HepG2 (cell line): Measurements from ENCODE around the gene BRMS1. TPM values are rescaled to one million over a fixed set of nuclear protein-coding genes. Genes with fewer than 3 reads are reported as not detected.

ENCODE experiments used
- AKAP8 ChIP-seq: sonication (generic); formaldehyde crosslinking; IDR thresholded peaks from 2 replicates; pipeline ENCODE4 v1.5.1; 2020; ENCODE audit warnings: mild to moderate bottlenecking, missing genetic modification reagents
- CREM ChIP-seq, 2 experiments: sonication (generic) in 1 of 2; formaldehyde crosslinking in 1 of 2; IDR thresholded peaks; 2 replicates each; pipeline versions ENCODE4 v1.4.0 to v1.6.1; 2016 to 2020; ENCODE audit warnings: antibody characterized with exemption in 1 of 2, mild to moderate bottlenecking in 1 of 2, missing genetic modification reagents in 1 of 2
- ERF ChIP-seq: IDR thresholded peaks from 2 replicates; pipeline ENCODE4 v1.6.1; 2018; ENCODE audit warnings: missing biosample characterization, missing genetic modification reagents
- MAFG ChIP-seq: sonication (generic); formaldehyde crosslinking; IDR thresholded peaks from 2 replicates; pipeline ENCODE4 v1.5.1; 2020; ENCODE audit warnings: mild to moderate bottlenecking, missing genetic modification reagents
- NCOA1 ChIP-seq: sonication (generic); formaldehyde crosslinking; IDR thresholded peaks from 2 replicates; pipeline ENCODE4 v1.9.0; 2021; ENCODE audit warnings: missing genetic modification reagents
- PAX8 ChIP-seq: sonication (generic); formaldehyde crosslinking; IDR thresholded peaks from 2 replicates; pipeline ENCODE4 v1.8.0; 2022; ENCODE audit warnings: mild to moderate bottlenecking, missing genetic modification reagents, borderline replicate concordance
- SETDB1 ChIP-seq: sonication (generic); formaldehyde crosslinking; IDR thresholded peaks from 2 replicates; pipeline ENCODE4 v1.5.1; 2020; ENCODE audit warnings: missing genetic modification reagents, mild to moderate bottlenecking, borderline replicate concordance
- SIN3A ChIP-seq: IDR thresholded peaks from 2 replicates; pipeline ENCODE4 v1.6.1; 2011; ENCODE audit warnings: low read depth, mild to moderate bottlenecking, control low read depth, low read length, borderline replicate concordance
- SP4 ChIP-seq: sonication (generic); formaldehyde crosslinking; IDR thresholded peaks from 2 replicates; pipeline ENCODE4 v1.8.1; 2023; ENCODE audit warnings: mild to moderate bottlenecking, missing genetic modification reagents
- ZBTB42 ChIP-seq: sonication (generic); formaldehyde crosslinking; IDR thresholded peaks from 2 replicates; pipeline ENCODE4 v1.5.0; 2020; ENCODE audit warnings: mild to moderate bottlenecking, missing genetic modification reagents
- ZBTB8A ChIP-seq: sonication (generic); formaldehyde crosslinking; IDR thresholded peaks from 2 replicates; pipeline ENCODE4 v1.4.0; 2020; ENCODE audit warnings: mild to moderate bottlenecking, low read depth, missing genetic modification reagents, borderline replicate concordance
- ZIK1 ChIP-seq: sonication (generic); formaldehyde crosslinking; IDR thresholded peaks from 2 replicates; pipeline ENCODE4 v1.5.0; 2020; ENCODE audit warnings: mild to moderate bottlenecking, low read depth, missing genetic modification reagents, borderline replicate concordance
- ZMAT3 ChIP-seq: sonication (generic); formaldehyde crosslinking; conservative IDR thresholded peaks from 2 replicates; pipeline ENCODE4 v1.7.0; 2021; ENCODE audit warnings: missing genetic modification reagents
- ZNF124 ChIP-seq: sonication (generic); formaldehyde crosslinking; IDR thresholded peaks from 2 replicates; pipeline ENCODE4 v1.4.0; 2020; ENCODE audit warnings: missing genetic modification reagents
- ZNF256 ChIP-seq: sonication (generic); formaldehyde crosslinking; conservative IDR thresholded peaks from 2 replicates; pipeline ENCODE4 v1.4.0; 2020; ENCODE audit warnings: missing genetic modification reagents
- ZNF317 ChIP-seq: sonication (generic); formaldehyde crosslinking; IDR thresholded peaks from 2 replicates; pipeline ENCODE4 v1.5.0; 2020; ENCODE audit warnings: mild to moderate bottlenecking, missing genetic modification reagents
- ZNF383 ChIP-seq: sonication (generic); formaldehyde crosslinking; IDR thresholded peaks from 2 replicates; pipeline ENCODE4 v1.4.0; 2020; ENCODE audit warnings: missing genetic modification reagents, mild to moderate bottlenecking, borderline replicate concordance
- ZNF652 ChIP-seq: IDR thresholded peaks from 2 replicates; pipeline ENCODE4 v1.6.1; 2016; ENCODE audit warnings: low read depth, borderline replicate concordance
- polyA plus RNA-seq, 8 experiments: library from polyadenylated mRNA; depleted of rRNA in 3 of 8; stranded (reverse) in 7 of 8; unstranded in 1 of 8; fragments of >200 nt; fragmentation: Illumina TruSeq in 4 of 8; extraction: Trizol in 4 of 8; gene quantifications; 2 replicates each; pipeline versions ENCODE4 v1.2.1 to v1.2.3, GENCODE V29; 2011 to 2016; ENCODE audit warnings: low read depth in 4 of 8, missing spikeins in 1 of 8, mixed read lengths in 1 of 8; ENCODE audit not compliant: insufficient read depth in 1 of 8
- total RNA-seq, 5 experiments: library from RNA; depleted of rRNA; stranded (reverse); fragments of >200 nt; fragmentation: Illumina TruSeq; extraction: Trizol; gene quantifications; 2 replicates each; pipeline ENCODE4 v1.2.3, GENCODE V29; 2016; ENCODE audit warnings: low read depth in 1 of 5
- TF ChIP-seq, protein P1 (sequence below): sonication (generic); formaldehyde crosslinking; IDR thresholded peaks from 2 replicates; pipeline ENCODE4 v1.8.0; 2022; ENCODE audit warnings: mild to moderate bottlenecking, missing genetic modification reagents; ENCODE audit not compliant: insufficient replicate concordance
- TF ChIP-seq, protein P2 (sequence below): sonication (generic); formaldehyde crosslinking; IDR thresholded peaks from 2 replicates; pipeline ENCODE4 v1.4.0; 2020; ENCODE audit warnings: mild to moderate bottlenecking, missing genetic modification reagents
- TF ChIP-seq, protein P3 (sequence below): sonication (generic); formaldehyde crosslinking; IDR thresholded peaks from 2 replicates; pipeline ENCODE4 v1.4.0; 2020; ENCODE audit warnings: missing genetic modification reagents

Gene BRMS1
- total and polyA plus RNA-seq, 2 of the 13 experiments (the other 11 are each of a cell fraction or from before 2014, with no cell fraction given), result 15.8 to 55.7 TPM

DNA sequence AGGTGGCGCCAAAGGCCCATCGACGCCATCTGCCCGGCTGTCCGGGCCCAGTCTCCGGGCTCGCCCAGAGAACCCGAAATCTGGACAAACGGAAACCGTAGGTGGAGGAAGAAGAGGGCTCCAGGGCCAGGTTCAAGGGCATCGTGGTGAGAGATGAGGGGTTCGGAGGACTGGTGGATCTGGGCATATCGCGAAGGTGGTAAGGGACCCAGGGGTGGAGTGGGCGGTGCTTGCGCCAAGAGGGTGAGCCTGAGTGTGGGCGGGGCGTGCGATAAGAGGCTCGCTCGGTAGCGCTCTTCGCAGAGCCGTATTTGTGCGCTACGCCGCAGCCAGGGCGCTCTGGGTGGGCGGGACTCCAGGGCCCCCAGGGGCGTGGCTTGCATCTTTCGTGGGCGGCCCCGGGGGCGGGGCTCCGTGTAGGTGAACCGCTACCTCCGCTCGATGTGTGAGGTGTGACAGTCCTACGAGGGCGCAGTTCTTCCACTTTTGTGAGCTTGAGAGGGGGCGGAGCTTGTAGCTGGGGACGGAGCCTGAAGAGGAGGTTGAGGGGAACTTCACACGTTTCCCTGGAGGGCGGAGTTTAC lies 32.8 kb downstream of the BRMS1 start (continued):
- no peak for TF ChIP-seq NCOA1 (CRISPR knock-in tag)
- TF ChIP-seq, protein P1, sequence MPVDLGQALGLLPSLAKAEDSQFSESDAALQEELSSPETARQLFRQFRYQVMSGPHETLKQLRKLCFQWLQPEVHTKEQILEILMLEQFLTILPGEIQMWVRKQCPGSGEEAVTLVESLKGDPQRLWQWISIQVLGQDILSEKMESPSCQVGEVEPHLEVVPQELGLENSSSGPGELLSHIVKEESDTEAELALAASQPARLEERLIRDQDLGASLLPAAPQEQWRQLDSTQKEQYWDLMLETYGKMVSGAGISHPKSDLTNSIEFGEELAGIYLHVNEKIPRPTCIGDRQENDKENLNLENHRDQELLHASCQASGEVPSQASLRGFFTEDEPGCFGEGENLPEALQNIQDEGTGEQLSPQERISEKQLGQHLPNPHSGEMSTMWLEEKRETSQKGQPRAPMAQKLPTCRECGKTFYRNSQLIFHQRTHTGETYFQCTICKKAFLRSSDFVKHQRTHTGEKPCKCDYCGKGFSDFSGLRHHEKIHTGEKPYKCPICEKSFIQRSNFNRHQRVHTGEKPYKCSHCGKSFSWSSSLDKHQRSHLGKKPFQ (CRISPR knock-in tag), result peak; percentile 88
- no peak for TF ChIP-seq ZNF383 (CRISPR knock-in tag)
- TF ChIP-seq ZMAT3 (CRISPR knock-in tag), result no peak; the same call in 1 of the 2 replicates
- TF ChIP-seq ZBTB42 (CRISPR knock-in tag), result no peak
- TF ChIP-seq PAX8 (CRISPR knock-in tag), result 0 out of 2 replicates have a peak, but pooled peaks have one; percentile 61
- no peak; the same call in 1 of the 2 replicates for TF ChIP-seq ZNF124 (CRISPR knock-in tag)
- TF ChIP-seq ZBTB8A (CRISPR knock-in tag), result peak; percentile 89; the same call in 1 of the 2 replicates
- TF ChIP-seq ZIK1 (CRISPR knock-in tag), result no peak
- peak; percentile 74; the same call in 1 of the 2 replicates for TF ChIP-seq ZNF652 (CRISPR knock-in tag)
- TF ChIP-seq, protein P2, sequence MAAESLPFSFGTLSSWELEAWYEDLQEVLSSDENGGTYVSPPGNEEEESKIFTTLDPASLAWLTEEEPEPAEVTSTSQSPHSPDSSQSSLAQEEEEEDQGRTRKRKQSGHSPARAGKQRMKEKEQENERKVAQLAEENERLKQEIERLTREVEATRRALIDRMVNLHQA, result no peak
- no peak for TF ChIP-seq ZNF317 (CRISPR knock-in tag)
- no peak for TF ChIP-seq AKAP8
- TF ChIP-seq ERF (CRISPR knock-in tag), result peak; percentile 67
- TF ChIP-seq SP4 (CRISPR knock-in tag), result peak; percentile 94; the same call in 1 of the 2 replicates
- no peak for TF ChIP-seq MAFG
- no peak for TF ChIP-seq SETDB1 (CRISPR knock-in tag)
- TF ChIP-seq, protein P3, sequence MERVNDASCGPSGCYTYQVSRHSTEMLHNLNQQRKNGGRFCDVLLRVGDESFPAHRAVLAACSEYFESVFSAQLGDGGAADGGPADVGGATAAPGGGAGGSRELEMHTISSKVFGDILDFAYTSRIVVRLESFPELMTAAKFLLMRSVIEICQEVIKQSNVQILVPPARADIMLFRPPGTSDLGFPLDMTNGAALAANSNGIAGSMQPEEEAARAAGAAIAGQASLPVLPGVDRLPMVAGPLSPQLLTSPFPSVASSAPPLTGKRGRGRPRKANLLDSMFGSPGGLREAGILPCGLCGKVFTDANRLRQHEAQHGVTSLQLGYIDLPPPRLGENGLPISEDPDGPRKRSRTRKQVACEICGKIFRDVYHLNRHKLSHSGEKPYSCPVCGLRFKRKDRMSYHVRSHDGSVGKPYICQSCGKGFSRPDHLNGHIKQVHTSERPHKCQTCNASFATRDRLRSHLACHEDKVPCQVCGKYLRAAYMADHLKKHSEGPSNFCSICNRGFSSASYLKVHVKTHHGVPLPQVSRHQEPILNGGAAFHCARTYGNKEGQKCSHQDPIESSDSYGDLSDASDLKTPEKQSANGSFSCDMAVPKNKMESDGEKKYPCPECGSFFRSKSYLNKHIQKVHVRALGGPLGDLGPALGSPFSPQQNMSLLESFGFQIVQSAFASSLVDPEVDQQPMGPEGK (CRISPR knock-in tag), result peak; percentile 70; the same call in 1 of the 2 replicates
- TF ChIP-seq SIN3A, result no peak
- no peak for TF ChIP-seq CREM (IDR thresholded peaks at IDR 0.05)
- TF ChIP-seq CREM (CRISPR knock-in tag; IDR thresholded peaks at IDR 0.05), result no peak
- TF ChIP-seq ZNF256 (CRISPR knock-in tag), result no peak
